Measurements from ENCODE around the gene RAB3IL1.

DNA sequence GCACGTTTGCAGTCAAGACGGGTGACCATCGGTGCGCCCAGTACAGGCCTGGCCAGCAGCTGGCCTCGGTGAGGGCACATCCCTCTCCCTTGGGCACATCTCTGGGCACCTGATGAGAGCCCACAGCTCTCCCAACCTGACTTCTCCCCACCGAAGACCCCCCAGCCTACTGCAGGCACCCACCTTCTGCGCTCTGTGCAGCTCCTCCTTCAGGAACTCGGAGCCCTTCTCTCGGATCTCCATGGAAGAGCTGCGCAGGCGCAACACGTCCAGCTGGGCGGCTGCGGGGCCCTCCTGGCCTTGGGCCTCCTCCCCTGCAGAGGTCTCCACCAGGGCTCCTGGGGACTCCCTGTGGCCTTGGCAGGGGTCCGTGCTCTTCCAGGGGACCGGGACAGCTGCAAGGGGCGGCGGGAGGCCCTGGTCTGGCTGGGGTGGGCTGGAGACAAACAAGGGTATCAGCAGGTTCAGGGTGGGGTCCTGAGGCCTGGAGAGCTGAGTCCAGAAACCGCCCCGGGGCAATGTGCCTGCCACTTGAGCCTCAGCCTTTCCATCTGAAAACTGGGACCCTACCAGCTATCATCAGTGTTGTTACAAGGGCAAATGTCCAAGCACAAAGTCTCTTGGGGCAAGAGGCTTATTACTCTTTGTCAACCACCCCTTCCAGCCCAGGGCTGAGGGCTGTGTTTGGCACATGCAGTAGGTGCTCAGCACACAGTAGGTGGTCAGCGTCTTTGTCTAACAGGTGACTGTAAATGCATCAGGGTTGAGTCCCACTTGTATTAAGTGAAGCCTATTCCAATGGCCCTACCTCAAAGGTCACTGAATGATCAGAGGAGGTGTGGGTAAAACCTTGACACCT lies 9.3 kb downstream of the RAB3IL1 start:
- no peak for TF ChIP-seq CTCF (IDR thresholded peaks at IDR 0.05)
- no peak for TF ChIP-seq POLR2A (IDR thresholded peaks at IDR 0.05)
- TF ChIP-seq EP300 (IDR thresholded peaks at IDR 0.05): no peak
- TF ChIP-seq POLR2AphosphoS5 (IDR thresholded peaks at IDR 0.05): no peak
